Amniotic epithelial cell (primary cell): ENCODE data around the gene NACC2.
"Not testable (repeated sequence)": the region's sequence is repeated elsewhere in the genome, so short reads cannot be mapped to it uniquely, and the experiment has no call there.

Experiments
- DNase-seq: peaks from one replicate; pipeline ENCODE4 v3.0.0-alpha.2; 2010; ENCODE audit warnings: low read depth

NACC2 gene

DNA sequence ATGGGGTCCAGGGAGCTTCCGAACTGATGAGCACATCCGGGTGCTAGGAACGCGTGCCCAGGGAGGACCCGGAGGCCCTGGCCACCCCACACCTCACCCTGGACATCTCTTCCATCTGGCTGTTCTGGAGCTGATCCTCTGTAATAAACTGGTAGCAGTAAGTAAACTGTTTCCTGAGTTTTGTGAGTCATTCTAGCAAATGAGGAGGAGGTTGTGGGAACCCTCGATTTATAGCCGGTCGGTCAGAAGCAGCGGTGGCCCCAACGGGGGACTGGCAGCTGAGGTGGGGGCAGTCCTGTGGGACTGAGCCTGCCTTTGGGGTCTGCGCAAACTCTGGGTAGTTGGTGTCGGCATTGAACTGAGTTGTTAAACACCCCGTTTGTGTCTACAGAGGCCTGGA, 118.6 kb downstream of the NACC2 start:
- DNase-seq: no peak

- DNase-seq: no peak
Observed at GRCh38 chr9:135975834-135976233, 119.3 kb downstream of the NACC2 start.

DNA sequence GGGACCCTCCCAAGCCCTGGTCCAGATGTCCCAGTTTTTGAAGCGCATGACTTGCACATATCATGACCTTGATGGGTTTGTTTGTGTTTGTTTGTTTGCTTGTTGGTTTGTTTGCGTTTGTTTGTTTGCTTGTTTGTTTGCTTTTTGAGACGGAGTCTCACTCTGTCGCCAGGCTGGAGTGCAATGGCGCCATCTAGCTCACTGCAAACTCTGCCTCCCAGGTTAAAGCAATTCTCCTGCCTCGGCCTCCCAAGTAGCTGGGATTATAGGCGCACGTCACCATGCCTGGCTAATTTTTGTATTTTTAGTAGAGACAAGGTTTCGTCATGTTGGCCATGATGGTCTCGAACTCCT, 120.9 kb downstream of the NACC2 start:
- DNase-seq: no peak

DNA sequence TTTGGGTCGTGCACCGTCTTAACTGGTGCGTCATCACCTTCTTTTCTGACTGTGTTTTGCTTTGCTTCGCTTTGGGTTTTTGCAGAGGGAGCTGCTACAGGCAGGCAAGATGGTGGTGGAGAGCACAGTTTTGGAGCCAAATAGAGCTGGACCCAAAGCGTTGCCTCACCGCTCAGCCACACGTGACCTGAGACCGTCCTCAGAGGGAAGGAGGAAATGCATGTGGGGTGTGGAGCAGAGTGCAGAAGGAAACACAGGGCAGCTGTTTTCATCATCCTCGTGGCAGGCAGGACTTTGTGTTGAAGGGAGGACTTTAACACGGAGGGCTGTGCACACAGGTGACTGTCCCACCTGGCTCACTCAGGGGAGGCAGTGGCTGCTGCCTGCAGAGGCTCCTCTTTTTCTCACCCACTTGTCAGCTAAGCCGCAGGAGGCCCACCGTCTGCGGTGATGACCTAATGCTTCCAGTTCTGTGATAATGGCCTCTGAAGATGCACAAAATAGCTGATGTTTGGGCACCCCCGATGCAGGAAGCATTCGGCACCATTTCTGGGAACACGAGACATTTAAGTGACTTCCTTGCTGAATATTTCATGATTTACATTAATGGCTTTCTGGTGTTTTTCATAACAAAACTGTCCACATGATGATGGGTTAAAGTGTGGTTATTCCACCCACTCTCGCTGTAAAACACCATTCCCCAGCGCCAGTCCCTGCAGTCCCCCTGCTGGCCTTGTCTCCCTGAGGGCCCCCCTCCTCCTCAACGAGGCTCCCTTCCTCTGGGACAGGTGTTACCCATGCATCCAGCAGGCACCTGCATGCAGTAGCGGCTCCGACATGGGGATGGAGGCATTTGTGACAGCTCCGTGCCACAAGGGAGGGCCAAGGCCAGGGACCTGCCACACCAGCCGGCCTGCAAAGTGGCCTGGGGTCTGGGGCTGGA, 121.5 kb downstream of the NACC2 start:
- no peak for DNase-seq

DNA sequence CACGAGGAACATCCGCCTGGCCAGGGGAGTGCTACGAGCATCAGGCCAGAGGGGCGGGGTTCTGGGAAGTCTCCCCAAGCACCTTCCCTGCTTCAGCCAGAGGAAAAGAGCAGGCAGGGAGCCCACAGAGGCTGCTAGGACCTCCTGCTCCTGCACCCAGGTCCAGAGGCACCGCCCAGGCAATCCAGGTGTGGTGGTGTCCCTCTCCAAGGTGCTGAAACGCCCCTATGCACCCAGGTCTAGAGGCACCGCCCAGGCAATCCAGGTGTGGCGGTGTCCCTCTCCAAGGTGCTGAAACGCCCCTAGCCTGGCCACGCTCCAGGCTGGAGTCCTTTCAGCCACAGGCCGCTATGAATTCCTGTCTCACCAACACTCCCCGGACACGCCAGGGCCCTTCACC, 123.2 kb downstream of the NACC2 start:
- no peak for DNase-seq

DNA sequence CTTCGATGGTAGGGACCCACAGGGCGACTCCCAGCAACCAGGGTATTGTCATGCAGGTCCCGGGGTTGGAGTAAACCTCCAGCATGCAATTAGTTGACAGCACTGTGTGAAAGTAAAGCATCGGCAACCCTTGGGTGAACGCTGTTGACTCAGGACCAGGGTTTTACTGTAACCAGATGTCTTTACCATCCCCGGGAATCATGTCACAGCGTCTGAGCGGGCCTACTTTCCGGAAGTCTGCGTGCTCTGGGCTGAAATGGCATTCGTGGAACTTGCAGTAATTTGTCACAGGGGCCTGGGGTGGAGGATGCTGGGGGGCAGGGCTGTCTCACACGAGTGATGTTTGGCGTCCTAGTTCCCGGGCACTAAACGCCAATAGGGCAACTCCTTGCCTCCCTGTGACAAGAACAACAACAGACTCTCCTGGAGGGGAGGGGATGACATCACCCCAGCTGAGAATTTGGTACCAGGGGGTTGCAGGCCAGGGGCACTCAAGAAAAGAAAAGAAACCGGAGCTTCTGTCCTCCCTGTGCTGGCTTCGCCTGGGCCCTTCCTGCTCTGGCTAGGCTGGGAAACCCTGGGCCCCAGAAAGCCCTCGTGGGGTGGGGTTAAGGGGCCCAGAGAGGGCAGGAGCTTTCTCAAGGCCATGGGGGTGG, 123.8 kb downstream of the NACC2 start:
- no peak for DNase-seq

DNA sequence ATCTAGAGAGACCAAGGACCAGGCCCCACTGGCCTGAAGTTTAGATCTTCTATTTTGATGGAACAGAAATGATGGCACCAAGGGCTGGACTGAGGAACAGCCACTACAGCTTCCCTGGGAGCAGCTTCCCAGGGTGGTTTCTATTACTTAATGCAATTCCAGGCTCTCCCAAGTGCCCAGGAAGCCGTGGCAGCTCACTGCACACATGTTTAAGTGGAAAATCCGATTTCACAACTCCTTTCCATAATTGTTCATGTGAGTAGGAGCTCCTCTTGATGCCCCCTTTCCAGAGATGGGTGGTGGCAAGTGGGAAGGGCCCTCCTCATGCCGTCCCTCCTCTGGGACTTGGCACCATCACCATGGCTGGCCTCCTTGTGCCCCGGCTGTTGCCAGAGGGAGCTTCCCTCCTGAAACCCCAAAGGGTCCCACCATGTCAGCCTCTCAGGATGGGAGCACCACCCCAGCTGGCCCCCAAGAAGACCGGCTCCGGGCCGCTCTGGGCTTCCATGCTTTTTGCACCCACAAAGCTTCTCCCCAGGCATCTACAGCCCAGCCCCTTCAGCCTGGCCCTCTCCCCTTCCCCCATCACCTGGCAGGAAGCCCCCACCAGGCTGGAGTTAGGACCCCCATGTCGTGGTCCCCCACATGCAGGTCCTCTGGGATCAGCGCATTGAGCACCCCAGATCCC, 124.8 kb downstream of the NACC2 start:
- DNase-seq: no peak

DNA sequence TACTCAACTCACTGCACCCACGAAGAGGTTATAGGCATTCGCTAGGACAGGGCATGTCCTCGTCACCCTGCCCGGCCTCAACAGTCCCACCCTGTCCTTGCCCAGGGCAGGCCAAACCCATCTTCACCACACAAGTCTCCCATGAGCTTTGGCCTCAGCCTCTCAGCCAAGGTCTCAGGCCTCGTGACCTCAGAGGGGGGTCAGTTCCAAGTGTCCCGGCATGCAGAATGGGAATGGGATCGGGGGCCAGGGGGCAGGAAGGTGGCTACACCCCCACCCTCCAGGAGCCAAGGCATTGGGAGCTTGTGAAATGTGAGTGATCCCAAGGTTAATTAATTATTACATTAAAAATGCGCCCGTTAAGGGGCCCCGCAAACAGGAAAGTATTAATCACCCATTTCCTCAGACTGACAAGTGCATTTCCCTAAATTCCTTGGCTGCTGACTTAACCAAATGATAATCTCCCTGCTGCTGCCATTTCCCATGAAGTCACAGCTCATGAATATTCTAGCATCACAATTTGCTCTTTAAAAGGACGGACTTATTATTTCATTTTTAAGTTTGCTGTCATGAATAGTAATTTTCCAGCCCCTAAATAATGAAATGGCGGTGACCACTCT, 125.9 kb downstream of the NACC2 start:
- DNase-seq: peak; percentile 55

GRCh38 chr9:135968601-135969000, 126.5 kb downstream of the NACC2 start:
- no peak for DNase-seq

- DNase-seq: no peak
Observed at GRCh38 chr9:135968083-135968476, 127.0 kb downstream of the NACC2 start.

DNA sequence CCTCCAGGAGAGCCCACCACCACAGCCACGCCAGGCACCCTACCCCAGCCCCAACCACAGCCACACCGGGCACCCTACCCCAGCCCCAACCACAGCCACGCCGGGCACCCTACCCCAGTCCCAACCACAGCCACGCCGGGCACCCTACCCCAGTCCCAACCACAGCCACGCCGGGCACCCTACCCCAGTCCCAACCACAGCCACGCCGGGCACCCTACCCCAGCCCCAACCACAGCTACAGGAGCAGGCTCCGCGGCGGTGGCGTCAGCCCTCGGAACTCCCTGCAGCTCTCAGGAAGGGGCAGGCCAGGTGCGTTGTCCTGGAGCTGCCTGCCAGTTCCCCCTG, 128.2 kb downstream of the NACC2 start:
- DNase-seq: not testable (repeated sequence)

DNA sequence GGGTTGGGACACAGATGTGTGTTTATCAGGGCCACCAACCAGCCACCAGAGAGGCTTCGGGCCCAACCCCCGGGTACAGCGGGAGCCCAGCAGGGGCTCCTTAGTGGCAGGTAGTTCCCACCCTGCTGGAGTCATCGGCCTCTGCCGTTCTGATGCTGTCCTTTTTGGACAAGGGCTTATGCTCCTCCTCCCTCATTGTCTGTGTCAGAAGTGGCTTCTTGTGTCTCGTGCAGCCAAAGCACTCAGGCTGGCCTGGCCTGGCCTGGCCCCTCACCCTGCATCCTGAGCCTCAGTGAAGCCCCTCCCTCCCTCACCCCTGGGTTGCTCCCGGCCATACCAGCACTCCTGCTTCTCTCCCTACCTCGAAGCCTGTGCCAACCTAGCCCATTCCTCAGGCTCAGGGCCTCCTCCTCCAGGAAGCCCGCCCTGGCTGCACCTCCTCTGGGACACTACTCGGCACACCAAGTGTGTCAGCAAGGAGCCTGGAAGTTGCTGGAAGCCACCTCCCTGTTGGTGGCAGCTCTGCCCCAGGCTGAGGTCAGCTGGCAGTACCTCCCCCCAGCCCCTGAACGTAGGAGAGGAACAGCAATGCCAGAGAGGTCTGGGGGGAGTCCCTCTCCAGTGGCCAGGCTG, 129.8 kb downstream of the NACC2 start:
- DNase-seq: no peak

DNA sequence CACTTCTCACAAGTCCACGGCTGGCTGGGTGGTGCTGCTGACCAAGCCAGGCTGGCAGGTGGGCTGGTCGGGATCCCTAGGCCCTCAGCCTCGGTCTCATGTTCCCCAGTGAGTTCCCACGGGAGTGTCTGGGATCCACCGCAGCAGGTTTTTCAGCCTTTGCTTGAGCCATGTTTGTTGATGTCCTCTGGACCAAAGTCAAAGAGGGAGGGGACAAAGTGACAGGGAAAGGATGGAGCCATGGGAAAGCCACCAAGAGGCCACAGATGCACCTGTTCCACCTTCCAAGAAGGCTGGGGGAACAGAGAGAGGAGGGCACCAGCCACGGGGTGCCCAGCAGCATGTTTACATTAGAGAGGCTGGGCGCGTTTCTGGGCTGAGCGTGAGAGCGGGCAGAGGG, 131.2 kb downstream of the NACC2 start:
- DNase-seq: no peak

DNA sequence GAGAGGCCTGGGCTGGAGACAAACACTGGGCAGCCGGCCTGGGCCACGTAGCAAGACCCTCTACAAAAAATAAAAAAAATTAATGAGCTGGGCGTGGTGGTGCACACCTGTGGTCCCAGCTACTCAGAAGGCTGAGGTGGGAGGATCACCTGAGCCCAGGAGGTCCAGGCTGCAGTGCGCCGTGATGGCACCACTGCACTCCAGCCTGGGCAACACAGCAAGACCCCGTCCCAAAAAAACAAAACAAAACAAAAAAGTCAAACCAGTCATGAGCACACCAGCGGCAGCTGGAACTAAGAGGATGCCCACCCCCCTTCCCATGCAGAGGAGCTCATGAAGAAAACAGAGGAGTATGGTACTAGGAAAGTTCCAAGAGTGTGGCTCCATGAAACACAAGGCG, 131.8 kb downstream of the NACC2 start:
- DNase-seq: no peak

- no peak for DNase-seq
Observed at GRCh38 chr9:135962696-135963307, 132.3 kb downstream of the NACC2 start.

DNA sequence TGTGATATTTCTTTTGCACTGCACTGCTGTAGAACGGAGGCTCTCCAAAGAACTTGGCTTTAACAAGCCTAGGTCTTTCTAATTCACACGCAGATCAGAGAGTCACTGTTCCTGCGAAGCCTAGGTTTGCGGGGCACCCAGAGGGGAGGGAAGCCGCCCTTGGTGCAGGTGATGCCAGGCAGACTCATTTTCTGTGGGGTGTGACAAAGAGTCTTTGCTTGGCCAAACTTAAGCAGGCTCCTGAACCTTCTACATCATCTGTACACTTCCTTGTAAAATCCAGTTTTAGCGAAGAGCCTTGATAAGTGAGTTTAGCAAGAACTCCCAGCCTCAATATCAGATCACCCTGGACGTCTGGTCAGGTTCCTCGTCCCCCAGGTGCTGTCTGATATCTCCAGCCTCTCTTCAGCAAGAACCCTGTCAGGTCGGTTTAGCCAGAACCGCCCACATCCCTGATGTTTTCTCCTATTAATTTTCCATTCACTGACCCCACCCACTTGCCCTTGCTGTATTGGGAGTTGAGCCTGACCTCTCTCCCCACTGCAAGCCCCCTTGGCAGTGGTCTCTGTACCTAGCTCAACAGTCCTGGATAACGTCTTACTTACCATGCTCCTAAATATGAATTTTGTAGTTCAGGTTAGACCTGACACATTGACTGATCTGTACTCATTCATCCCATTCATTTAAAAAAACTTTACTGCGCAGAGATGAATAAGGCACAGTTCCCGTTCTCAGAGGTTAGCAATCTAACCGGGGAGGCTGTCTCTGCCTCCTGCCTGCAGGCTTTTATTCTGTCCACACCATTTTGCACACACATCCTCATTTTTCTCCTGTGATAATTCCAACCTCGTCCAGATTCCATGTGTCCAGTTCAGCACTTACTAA, 133.0 kb downstream of the NACC2 start:
- no peak for DNase-seq

DNA sequence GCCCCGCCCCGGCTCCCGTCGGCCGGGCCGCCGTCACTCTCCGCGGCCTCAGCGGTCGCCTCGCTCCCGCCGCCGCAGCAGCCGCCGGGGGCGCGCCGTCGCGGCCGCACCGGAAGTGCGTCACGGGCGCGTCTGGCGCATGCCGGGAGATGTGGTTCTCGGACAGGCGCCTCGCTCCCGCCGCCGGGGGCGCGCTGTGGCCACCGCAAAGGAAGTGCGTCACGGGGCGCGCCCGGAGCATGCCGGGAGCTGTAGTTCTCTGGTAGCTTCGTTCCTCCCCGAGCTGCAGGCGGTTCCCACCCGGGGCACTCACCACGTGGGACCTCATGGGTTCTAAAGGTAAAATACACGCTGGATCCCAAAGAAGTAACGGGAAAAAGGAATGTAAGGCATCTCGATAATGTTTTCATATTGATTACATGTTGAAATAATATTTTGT, 133.8 kb downstream of the NACC2 start, which contains the start of gene UBAC1:
Gene UBAC1 (minus strand): TSS at position 97 of the 439 bp plus-strand sequence. CDS start 211 bp downstream, outside the sequence.
- DNase-seq: peak; percentile 91

DNA sequence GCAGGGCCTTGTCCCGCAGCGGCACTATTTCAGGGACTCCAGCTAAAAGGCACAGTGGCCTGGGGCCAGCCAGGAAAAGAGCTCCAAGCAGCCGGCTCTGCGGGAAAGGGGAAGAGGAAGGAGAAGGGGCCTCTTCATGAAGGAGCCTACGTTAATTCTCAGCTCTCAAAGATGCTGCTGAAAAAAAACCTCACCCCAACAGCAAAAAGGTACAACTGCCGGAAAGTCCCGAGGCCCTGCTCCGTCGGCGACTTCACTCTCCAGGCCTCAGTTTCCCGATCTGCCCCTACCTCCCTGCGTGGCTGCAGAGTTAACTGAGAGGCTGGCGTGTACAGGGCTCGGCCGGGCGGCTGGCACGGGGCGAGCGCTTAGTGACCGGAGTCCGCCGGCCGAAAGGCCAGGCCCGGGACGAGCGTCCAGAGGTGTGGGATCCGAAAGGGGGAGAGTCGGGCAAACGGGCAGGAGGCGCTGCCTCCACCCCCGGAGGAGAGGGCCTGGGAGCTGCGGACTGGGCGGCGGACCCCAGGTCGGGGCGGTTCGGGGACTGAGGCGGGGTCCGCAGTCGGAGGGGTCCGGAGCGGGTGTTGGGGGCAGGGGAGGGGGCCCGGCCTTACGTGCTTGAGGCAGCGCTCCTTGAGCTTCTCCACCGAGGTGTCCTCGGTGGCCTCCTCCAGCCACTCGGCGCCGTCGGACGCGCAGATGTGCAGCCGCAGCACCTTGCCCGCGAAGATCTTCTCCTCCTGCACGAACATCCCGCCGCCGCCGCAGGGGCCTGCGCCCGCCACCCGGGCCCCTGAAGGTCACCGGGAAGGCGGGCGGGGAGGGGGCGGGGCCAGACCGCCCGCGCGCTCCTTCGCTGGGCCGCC, 134.4 kb downstream of the NACC2 start:
- DNase-seq: no peak

DNA sequence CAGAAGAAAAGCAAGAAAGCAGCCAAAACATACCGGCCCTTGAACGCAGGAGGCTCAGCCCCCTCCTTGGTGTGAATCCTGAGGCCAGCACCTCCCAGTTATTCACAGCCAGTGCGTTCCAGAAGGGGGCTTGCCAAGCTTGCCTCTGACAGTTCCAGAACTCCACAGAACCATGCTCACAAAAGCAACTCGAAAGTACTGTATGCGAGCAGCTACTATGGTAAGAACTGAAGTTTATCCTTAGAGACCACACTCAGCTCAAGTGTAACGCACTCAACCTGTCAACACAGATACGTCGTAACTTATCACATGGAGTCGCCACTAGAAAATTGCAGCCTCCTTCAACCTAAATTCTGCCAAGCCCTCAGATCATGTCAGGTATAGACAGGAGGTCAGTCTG, 135.3 kb downstream of the NACC2 start:
- no peak for DNase-seq
